ENCODE data around the gene STARD3NL.

GRCh38 chr7:38187794-38188440 lies 9.9 kb downstream of the STARD3NL start:
- TF ChIP-seq, protein P1, sequence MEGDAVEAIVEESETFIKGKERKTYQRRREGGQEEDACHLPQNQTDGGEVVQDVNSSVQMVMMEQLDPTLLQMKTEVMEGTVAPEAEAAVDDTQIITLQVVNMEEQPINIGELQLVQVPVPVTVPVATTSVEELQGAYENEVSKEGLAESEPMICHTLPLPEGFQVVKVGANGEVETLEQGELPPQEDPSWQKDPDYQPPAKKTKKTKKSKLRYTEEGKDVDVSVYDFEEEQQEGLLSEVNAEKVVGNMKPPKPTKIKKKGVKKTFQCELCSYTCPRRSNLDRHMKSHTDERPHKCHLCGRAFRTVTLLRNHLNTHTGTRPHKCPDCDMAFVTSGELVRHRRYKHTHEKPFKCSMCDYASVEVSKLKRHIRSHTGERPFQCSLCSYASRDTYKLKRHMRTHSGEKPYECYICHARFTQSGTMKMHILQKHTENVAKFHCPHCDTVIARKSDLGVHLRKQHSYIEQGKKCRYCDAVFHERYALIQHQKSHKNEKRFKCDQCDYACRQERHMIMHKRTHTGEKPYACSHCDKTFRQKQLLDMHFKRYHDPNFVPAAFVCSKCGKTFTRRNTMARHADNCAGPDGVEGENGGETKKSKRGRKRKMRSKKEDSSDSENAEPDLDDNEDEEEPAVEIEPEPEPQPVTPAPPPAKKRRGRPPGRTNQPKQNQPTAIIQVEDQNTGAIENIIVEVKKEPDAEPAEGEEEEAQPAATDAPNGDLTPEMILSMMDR (conservative IDR thresholded peaks at IDR 0.05; ENCODE audit: low read depth, low read length): no peak
- TF ChIP-seq EZH2 (IDR thresholded peaks at IDR 0.05; ENCODE audit: low read length, unreplicated experiment): no peak
